ENCODE data around the gene CAMTA2. TPM values are rescaled to one million over a fixed set of nuclear protein-coding genes. Genes with fewer than 3 reads are reported as not detected.
A peak's percentile ranks its signal among the peaks of the same experiment; 100 is the strongest.
"Not testable (repeated sequence)": the region's sequence is repeated elsewhere in the genome, so short reads cannot be mapped to it uniquely, and the experiment has no call there.

Gene CAMTA2
- total and polyA plus RNA-seq, 4 donors, result 7.8 to 17.6 (median 12.0) TPM

- TF ChIP-seq RXRA (IDR thresholded peaks at IDR 0.05) (no peak), MAX (IDR thresholded peaks at IDR 0.05) (no peak)
These were observed 46.0 kb upstream of the CAMTA2 start (continued) for GRCh38 chr17:5033352-5034015.

GRCh38 chr17:5032865-5033264, 45.4 kb upstream of the CAMTA2 start:
- H3K4me1 ChIP-seq (ENCODE audit: control insufficient read depth in 4 of 4, insufficient read depth in 4 of 4, low read length in 3 of 4), result peaks cover 0 to 4% (median 0%) of the 10 kb centered on the region in 4 donors
- H3K4me3 ChIP-seq (ENCODE audit: low read depth in 1 of 3, low read length in 3 of 3), result no peak overlapping the region
- H3K27ac ChIP-seq (ENCODE audit: low read depth in 1 of 2, low read length in 2 of 2), result no peak overlapping the region
- H3K9me3 ChIP-seq (ENCODE audit: control insufficient read depth in 4 of 4, low read length in 3 of 4), result no peaks in the 10 kb centered on the region
- no peaks in the 10 kb centered on the region for H3K27me3 ChIP-seq (ENCODE audit: control insufficient read depth in 4 of 4, insufficient read depth in 4 of 4, low read length in 3 of 4)
- H3K36me3 ChIP-seq (ENCODE audit: control insufficient read depth in 4 of 4, insufficient read depth in 3 of 4, low read depth in 1 of 4, low read length in 3 of 4), result no peaks in the 10 kb centered on the region
- no peak overlapping the region for H3K9ac ChIP-seq (ENCODE audit: low read depth in 1 of 2, low read length in 2 of 2)
- WGBS, result 96% methylated on average over 6 of the region's 6 CpGs
- no peak for DNase-seq (ENCODE audit: low spot score)
- no peak for TF ChIP-seq GABPA (IDR thresholded peaks at IDR 0.05 in 1 of 2, conservative IDR thresholded peaks at IDR 0.05 in 1 of 2)
- no peak for TF ChIP-seq YY1 (IDR thresholded peaks at IDR 0.05)
- no peak for TF ChIP-seq ATF3 (IDR thresholded peaks at IDR 0.05)
- no peak for TF ChIP-seq MAX (IDR thresholded peaks at IDR 0.05)
- no peak for TF ChIP-seq CTCF (IDR thresholded peaks at IDR 0.05; ENCODE audit: low read depth, low read length, missing input control)
- TF ChIP-seq ZBTB33 (IDR thresholded peaks at IDR 0.05), result no peak

- WGBS, result 5% methylated on average over 48 of the region's 48 CpGs
- H3K36me3 ChIP-seq (ENCODE audit: control insufficient read depth in 4 of 4, insufficient read depth in 3 of 4, low read depth in 1 of 4, low read length in 3 of 4), result no peaks in the 10 kb centered on the region
- H3K4me3 ChIP-seq (ENCODE audit: low read depth in 1 of 3, low read length in 3 of 3), result peak overlapping the region in 1 of 3 donors; percentile 69
- DNase-seq (ENCODE audit: low spot score), result peak; percentile 71
- TF ChIP-seq FOXA2 (IDR thresholded peaks at IDR 0.05) (no peak), RXRA (IDR thresholded peaks at IDR 0.05) (no peak), TAF1 (conservative IDR thresholded peaks at IDR 0.05) (no peak), RAD21 (IDR thresholded peaks at IDR 0.05) (peak; percentile 58 to 74), CTCF (IDR thresholded peaks at IDR 0.05; ENCODE audit: low read depth, low read length, missing input control) (peak; percentile 76)
- peak overlapping the region in 1 of 2 donors; percentile 54 for H3K27ac ChIP-seq (ENCODE audit: low read depth in 1 of 2, low read length in 2 of 2)
- no peaks in the 10 kb centered on the region for H3K9me3 ChIP-seq (ENCODE audit: control insufficient read depth in 4 of 4, low read length in 3 of 4)
- H3K9ac ChIP-seq (ENCODE audit: low read depth in 1 of 2, low read length in 2 of 2), result peak overlapping the region in 1 of 2 donors; percentile 66
- H3K4me1 ChIP-seq (ENCODE audit: control insufficient read depth in 4 of 4, insufficient read depth in 4 of 4, low read length in 3 of 4), result peaks cover 0 to 4% (median 0%) of the 10 kb centered on the region in 4 donors
- no peaks in the 10 kb centered on the region for H3K27me3 ChIP-seq (ENCODE audit: control insufficient read depth in 4 of 4, insufficient read depth in 4 of 4, low read length in 3 of 4)
These were observed 44.0 kb upstream of the CAMTA2 start for GRCh38 chr17:5031365-5032082.

- H3K9ac ChIP-seq (ENCODE audit: low read depth in 1 of 2, low read length in 2 of 2); H3K27ac ChIP-seq (ENCODE audit: low read depth in 1 of 2, low read length in 2 of 2); H3K9me3 ChIP-seq (ENCODE audit: control insufficient read depth in 4 of 4, low read length in 3 of 4); H3K4me3 ChIP-seq (ENCODE audit: low read depth in 1 of 3, low read length in 3 of 3); H3K27me3 ChIP-seq (ENCODE audit: control insufficient read depth in 4 of 4, insufficient read depth in 4 of 4, low read length in 3 of 4); H3K4me1 ChIP-seq (ENCODE audit: control insufficient read depth in 4 of 4, insufficient read depth in 4 of 4, low read length in 3 of 4); H3K36me3 ChIP-seq (ENCODE audit: control insufficient read depth in 4 of 4, insufficient read depth in 3 of 4, low read depth in 1 of 4, low read length in 3 of 4); DNase-seq (ENCODE audit: low spot score): not testable (repeated sequence)
- 93% methylated on average over 2 of the region's 2 CpGs for WGBS
These were observed 42.7 kb upstream of the CAMTA2 start for GRCh38 chr17:5030168-5030567.

Data from liver (tissue), 9 donors.